ENCODE measurements around the gene MECP2. TPM values are rescaled to one million over a fixed set of nuclear protein-coding genes. Genes with fewer than 3 reads are reported as not detected.

The MECP2 gene
- total and polyA plus RNA-seq, 2 donors from 2014 or later = 14.0 to 74.7 TPM

DNA sequence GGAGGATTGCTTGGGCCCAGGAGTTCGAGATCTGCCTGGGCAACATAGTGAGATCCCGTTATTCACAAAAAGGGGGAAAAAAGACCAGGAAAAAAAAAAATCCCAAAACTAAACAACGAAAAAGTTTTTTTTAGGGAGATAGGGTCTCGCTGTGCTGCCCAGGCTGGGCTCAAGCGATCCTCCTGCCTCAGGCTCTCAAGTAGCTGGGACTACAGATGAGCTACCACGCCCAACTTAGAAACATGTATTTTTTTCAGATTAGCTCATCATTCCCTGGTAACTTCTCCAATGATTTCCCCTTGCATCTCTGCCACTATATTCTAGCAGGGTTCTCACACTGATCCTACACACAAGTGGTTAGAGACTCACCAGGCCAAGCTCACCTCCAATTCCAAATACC lies 53.4 kb downstream of the MECP2 start:
- FAIRE-seq (no peak), DNase-seq (no peak)
- intact Hi-C loops (cut with DNase I) = no loop called here
- no peaks in the 10 kb centered on the region for H3K27me3 ChIP-seq (ENCODE audit: control insufficient read depth, insufficient read depth, low read length)
- H3K9ac ChIP-seq (ENCODE audit: low read length in 3 of 3) = no peak overlapping the region
- H3K9me3 ChIP-seq (ENCODE audit: control insufficient read depth in 2 of 3, insufficient read depth in 1 of 3, low read length in 3 of 3) = no peaks in the 10 kb centered on the region
- no peak overlapping the region for H3K27ac ChIP-seq (ENCODE audit: low read depth in 2 of 2, low read length in 2 of 2)
- H3K4me1 ChIP-seq (ENCODE audit: control insufficient read depth in 2 of 3, insufficient read depth in 2 of 3, low read depth in 1 of 3, low read length in 3 of 3) = peaks cover 2 to 13% (median 7%) of the 10 kb centered on the region in 3 donors
- H3K36me3 ChIP-seq (ENCODE audit: control insufficient read depth in 2 of 3, insufficient read depth in 3 of 3, low read length in 3 of 3) = peaks cover 0 to 3% (median 2%) of the 10 kb centered on the region in 3 donors
- H3K4me3 ChIP-seq (ENCODE audit: low read length in 3 of 3) = no peak overlapping the region
- TF ChIP-seq, protein P1, sequence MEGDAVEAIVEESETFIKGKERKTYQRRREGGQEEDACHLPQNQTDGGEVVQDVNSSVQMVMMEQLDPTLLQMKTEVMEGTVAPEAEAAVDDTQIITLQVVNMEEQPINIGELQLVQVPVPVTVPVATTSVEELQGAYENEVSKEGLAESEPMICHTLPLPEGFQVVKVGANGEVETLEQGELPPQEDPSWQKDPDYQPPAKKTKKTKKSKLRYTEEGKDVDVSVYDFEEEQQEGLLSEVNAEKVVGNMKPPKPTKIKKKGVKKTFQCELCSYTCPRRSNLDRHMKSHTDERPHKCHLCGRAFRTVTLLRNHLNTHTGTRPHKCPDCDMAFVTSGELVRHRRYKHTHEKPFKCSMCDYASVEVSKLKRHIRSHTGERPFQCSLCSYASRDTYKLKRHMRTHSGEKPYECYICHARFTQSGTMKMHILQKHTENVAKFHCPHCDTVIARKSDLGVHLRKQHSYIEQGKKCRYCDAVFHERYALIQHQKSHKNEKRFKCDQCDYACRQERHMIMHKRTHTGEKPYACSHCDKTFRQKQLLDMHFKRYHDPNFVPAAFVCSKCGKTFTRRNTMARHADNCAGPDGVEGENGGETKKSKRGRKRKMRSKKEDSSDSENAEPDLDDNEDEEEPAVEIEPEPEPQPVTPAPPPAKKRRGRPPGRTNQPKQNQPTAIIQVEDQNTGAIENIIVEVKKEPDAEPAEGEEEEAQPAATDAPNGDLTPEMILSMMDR (IDR thresholded peaks at IDR 0.05; ENCODE audit: borderline replicate concordance, extremely low read depth, insufficient read depth) = no peak

DNA sequence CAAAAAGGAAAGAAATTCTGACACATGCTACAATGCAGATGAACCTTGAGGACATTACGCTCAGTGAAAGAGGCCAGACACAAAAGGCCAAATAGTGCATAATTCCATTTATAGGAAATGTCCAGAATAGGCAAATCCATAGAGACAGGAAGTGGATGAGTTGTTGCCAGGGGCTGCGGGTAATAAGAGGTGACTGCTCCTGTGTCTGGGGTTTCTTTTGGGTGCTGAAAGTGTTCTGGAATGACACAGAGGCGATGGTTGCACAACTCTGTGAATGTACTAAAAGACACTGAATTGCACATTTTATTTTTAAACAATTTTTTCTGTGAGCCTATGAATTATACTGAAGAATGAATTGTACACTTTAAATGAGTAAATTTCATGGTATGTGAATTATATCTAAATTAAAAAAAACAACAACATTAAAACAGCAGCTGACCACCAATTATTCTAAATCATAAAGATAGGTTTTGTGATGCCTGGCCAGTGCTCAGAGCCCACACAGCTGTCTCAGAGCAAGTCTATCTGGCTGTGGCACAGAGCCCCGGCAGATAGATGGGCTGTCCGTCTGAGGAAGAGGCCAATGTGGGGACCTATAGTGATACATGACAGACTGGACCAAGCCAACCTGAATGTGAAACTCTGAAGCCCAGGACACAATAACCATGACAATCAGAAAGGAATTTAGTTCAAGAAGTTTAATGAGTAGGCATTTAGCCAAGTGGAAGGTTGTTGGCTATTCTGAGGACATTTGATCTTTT lies 54.3 kb downstream of the MECP2 start:
- intact Hi-C loops (cut with DNase I) = no loop called here
- peaks cover 0 to 2% (median 0%) of the 10 kb centered on the region in 3 donors for H3K36me3 ChIP-seq (ENCODE audit: control insufficient read depth in 2 of 3, insufficient read depth in 3 of 3, low read length in 3 of 3)
- H3K4me3 ChIP-seq (ENCODE audit: low read length in 3 of 3) = no peak overlapping the region
- H3K9me3 ChIP-seq (ENCODE audit: control insufficient read depth in 2 of 3, insufficient read depth in 1 of 3, low read length in 3 of 3) = no peaks in the 10 kb centered on the region
- DNase-seq (no peak), FAIRE-seq (no peak)
- no peak overlapping the region for H3K9ac ChIP-seq (ENCODE audit: low read length in 3 of 3)
- TF ChIP-seq, protein P1 (IDR thresholded peaks at IDR 0.05; ENCODE audit: borderline replicate concordance, extremely low read depth, insufficient read depth) = no peak
- peaks cover 2 to 13% (median 7%) of the 10 kb centered on the region in 3 donors for H3K4me1 ChIP-seq (ENCODE audit: control insufficient read depth in 2 of 3, insufficient read depth in 2 of 3, low read depth in 1 of 3, low read length in 3 of 3)
- H3K27me3 ChIP-seq (ENCODE audit: control insufficient read depth, insufficient read depth, low read length) = no peaks in the 10 kb centered on the region
- no peak overlapping the region for H3K27ac ChIP-seq (ENCODE audit: low read depth in 2 of 2, low read length in 2 of 2)

DNA sequence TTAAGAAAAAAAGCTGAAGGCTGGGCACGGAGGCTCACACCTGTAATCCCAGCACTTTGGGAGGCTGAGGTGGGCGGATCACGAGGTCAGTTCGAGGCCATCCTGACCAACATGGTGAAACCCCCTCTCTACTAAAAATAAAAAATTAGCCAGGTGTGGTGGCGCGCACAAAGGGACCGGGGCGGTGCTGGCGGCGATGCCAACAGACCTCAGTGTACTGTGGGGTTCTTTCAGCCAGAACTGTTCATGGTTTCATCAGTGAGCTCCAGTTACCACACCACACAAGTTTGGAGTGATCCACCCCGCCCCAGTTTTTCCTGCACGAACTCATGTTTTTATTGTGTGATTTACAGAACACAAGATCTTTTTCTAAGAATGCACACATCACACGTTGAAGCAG lies 56.7 kb downstream of the MECP2 start:
- no peak for DNase-seq
- no peak overlapping the region for H3K27ac ChIP-seq (ENCODE audit: low read depth in 2 of 2, low read length in 2 of 2)
- H3K4me1 ChIP-seq (ENCODE audit: control insufficient read depth in 2 of 3, insufficient read depth in 2 of 3, low read depth in 1 of 3, low read length in 3 of 3) = peaks cover 0 to 3% (median 2%) of the 10 kb centered on the region in 3 donors
- peaks cover 0 to 2% (median 0%) of the 10 kb centered on the region in 3 donors for H3K36me3 ChIP-seq (ENCODE audit: control insufficient read depth in 2 of 3, insufficient read depth in 3 of 3, low read length in 3 of 3)
- no peak for FAIRE-seq
- H3K27me3 ChIP-seq (ENCODE audit: control insufficient read depth, insufficient read depth, low read length) = no peaks in the 10 kb centered on the region
- H3K4me3 ChIP-seq (ENCODE audit: low read length in 3 of 3) = no peak overlapping the region
- TF ChIP-seq, protein P1 (IDR thresholded peaks at IDR 0.05; ENCODE audit: borderline replicate concordance, extremely low read depth, insufficient read depth) = no peak
- intact Hi-C loops (cut with DNase I) = no loop called here
- no peak overlapping the region for H3K9ac ChIP-seq (ENCODE audit: low read length in 3 of 3)
- H3K9me3 ChIP-seq (ENCODE audit: control insufficient read depth in 2 of 3, insufficient read depth in 1 of 3, low read length in 3 of 3) = no peaks in the 10 kb centered on the region

Measured in kidney (tissue), 14 donors.